Naive thymus-derived CD4-positive, alpha-beta T cell (primary cell): ENCODE data around the gene TNFSF13B. TPM values are rescaled to one million over a fixed set of nuclear protein-coding genes. Genes with fewer than 3 reads are reported as not detected.

Experiments used
- ATAC-seq: fragments of 150-1000 bp; cut with Tn5 transposase; 2 replicates; pipeline ENCODE4 v1.10.0; 2021; ENCODE audit warnings: mild to moderate bottlenecking, moderate library complexity
- CTCF ChIA-PET: fragments of 350-600 bp; sonication (Branson Sonifier 250); formaldehyde crosslinking; loops from one replicate; lab custom pipeline; 2021; ENCODE audit warnings: antibody characterized with exemption; lab: Charles Lee
- POLR2A ChIA-PET: fragments of 350-600 bp; sonication (Branson Sonifier 250); formaldehyde crosslinking; loops from one replicate; lab custom pipeline; 2021; ENCODE audit warnings: antibody characterized with exemption, inconsistent platforms; lab: Charles Lee
- DNase-seq, 9 donors: peaks; one replicate each; pipeline versions ENCODE4 v3.0.0 to v3.0.0-alpha.2; 2020 to 2022; ENCODE audit warnings: mixed read lengths in 1 of 9
- H3K27ac ChIP-seq: one replicate; pipeline ENCODE4 v1.7.0; 2013; ENCODE audit warnings: mild to moderate bottlenecking, low read depth, low read length, moderate library complexity
- H3K27me3 ChIP-seq, 2 donors: one replicate each; pipeline ENCODE4 v1.7.0; 2013; ENCODE audit warnings: low read length in 2 of 2, mild to moderate bottlenecking in 2 of 2, moderate library complexity in 2 of 2; ENCODE audit not compliant: control insufficient read depth in 2 of 2, insufficient read depth in 2 of 2
- H3K36me3 ChIP-seq, 3 experiments: 1 replicate in 2 of 3; 2 replicates in 1 of 3; pipeline ENCODE4 v1.7.0; 2013; ENCODE audit warnings: low read length in 3 of 3, mild to moderate bottlenecking in 3 of 3, moderate library complexity in 1 of 3; ENCODE audit not compliant: insufficient read depth in 3 of 3, control insufficient read depth in 2 of 3
- H3K4me1 ChIP-seq, 2 donors: one replicate each; pipeline ENCODE4 v1.7.0; 2013; ENCODE audit warnings: low read length in 2 of 2, mild to moderate bottlenecking in 2 of 2, moderate library complexity in 1 of 2; ENCODE audit not compliant: control insufficient read depth in 2 of 2, insufficient read depth in 2 of 2
- H3K4me3 ChIP-seq: 2 replicates; pipeline ENCODE4 v1.7.0; 2013; ENCODE audit warnings: mild to moderate bottlenecking, low read length
- H3K9me3 ChIP-seq, 3 experiments: 1 replicate in 2 of 3; 2 replicates in 1 of 3; pipeline ENCODE4 v1.7.0; 2013; ENCODE audit warnings: low read length in 3 of 3; ENCODE audit not compliant: control insufficient read depth in 2 of 3
- H3K27ac Mint-ChIP-seq, 9 donors: one replicate each; pipeline ENCODE4 v1.8.0; 2020 to 2022; ENCODE audit warnings: mixed read lengths in 9 of 9, mild to moderate bottlenecking in 8 of 9, moderate library complexity in 5 of 9, inconsistent platforms in 2 of 9
- H3K27me3 Mint-ChIP-seq, 5 donors: one replicate each; pipeline ENCODE4 v1.8.0; 2021 to 2022; ENCODE audit warnings: mixed read lengths in 5 of 5, mild to moderate bottlenecking in 1 of 5
- H3K36me3 Mint-ChIP-seq, 5 donors: one replicate each; pipeline ENCODE4 v1.8.0; 2020 to 2022; ENCODE audit warnings: mixed read lengths in 5 of 5, mild to moderate bottlenecking in 3 of 5, inconsistent platforms in 1 of 5
- H3K4me1 Mint-ChIP-seq, 7 donors: one replicate each; pipeline ENCODE4 v1.8.0; 2020 to 2022; ENCODE audit warnings: mixed read lengths in 7 of 7, mild to moderate bottlenecking in 3 of 7, inconsistent platforms in 1 of 7
- H3K4me3 Mint-ChIP-seq, 10 donors: one replicate each; pipeline ENCODE4 v1.8.0; 2020 to 2022; ENCODE audit warnings: mild to moderate bottlenecking in 10 of 10, mixed read lengths in 10 of 10, moderate library complexity in 6 of 10, inconsistent platforms in 2 of 10
- H3K9me3 Mint-ChIP-seq, 11 donors: one replicate each; pipeline ENCODE4 v1.8.0; 2020 to 2022; ENCODE audit warnings: mixed read lengths in 11 of 11, mild to moderate bottlenecking in 4 of 11, inconsistent platforms in 1 of 11, moderate library complexity in 1 of 11
- intact Hi-C, 2 donors: fragments of 100-400 bp; cut with micrococcal nuclease; formaldehyde crosslinking; loops; one replicate each; pipeline ENCODE4 v1.15.1; 2023
- polyA plus RNA-seq, 2 donors: library from polyadenylated mRNA; unstranded; fragments of 300-500 nt; fragmentation: Illumina TruSeq; gene quantifications; one replicate each; pipeline ENCODE4 v1.2.3, GENCODE V29; 2021
- total RNA-seq, 6 experiments: library from RNA in 5 of 6; stranded (reverse) in 5 of 6; gene quantifications; 1 replicate in 5 of 6; 2 replicates in 1 of 6; pipeline ENCODE4 v1.2.3 and lab custom pipeline; 2021 to 2026

The TNFSF13B gene
- total and polyA plus RNA-seq, 7 experiments from 2014 or later: 3.0 to 26.8 (median 9.1) TPM

DNA sequence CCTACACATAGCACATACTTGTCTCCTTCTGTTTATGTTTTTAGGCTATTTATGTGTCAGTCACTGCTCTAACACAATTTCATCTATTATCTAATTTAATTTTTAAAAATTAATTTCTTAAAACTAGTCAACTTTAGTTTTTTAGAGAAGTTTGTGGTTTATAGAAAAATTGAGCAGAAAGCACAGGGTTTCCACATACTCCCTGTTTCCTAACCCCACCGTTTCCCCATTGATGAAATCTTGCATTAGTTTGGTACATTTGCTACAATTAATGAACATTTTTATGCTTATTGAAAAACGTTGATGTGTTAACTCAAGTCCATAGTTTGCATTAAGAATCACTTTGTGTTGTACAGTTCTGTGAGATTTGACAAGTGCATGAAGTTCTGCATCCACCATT lies 53.5 kb downstream of the TNFSF13B start:
- no peak overlapping the region for H3K27ac Mint-ChIP-seq
- H3K4me3 ChIP-seq: no peak overlapping the region
- H3K27ac ChIP-seq: no peak overlapping the region
- H3K4me1 ChIP-seq: peaks cover 0 to 12% of the 10 kb centered on the region in 2 donors
- H3K36me3 Mint-ChIP-seq: no peaks in the 10 kb centered on the region
- intact Hi-C loops: loop anchor here (5.0 to 10.0 kb wide), 4 partner anchors 184 to 1469 kb away; no protein-coding TSS in a partner anchor
- DNase-seq: no peak
- POLR2A ChIA-PET: interaction anchor here (1.2 kb wide), 1 partner anchor 185 kb away, joined by 5 read pairs; no protein-coding TSS in a partner anchor
- CTCF ChIA-PET: interaction anchor here (0.6 to 2.2 kb wide), 8 partner anchors 15 to 575 kb away, joined by 3 to 14 read pairs (median 5); no protein-coding TSS in a partner anchor
- no peak for ATAC-seq
- no peaks in the 10 kb centered on the region for H3K36me3 ChIP-seq
- H3K27me3 ChIP-seq: no peaks in the 10 kb centered on the region
- H3K27me3 Mint-ChIP-seq: peaks cover 6 to 47% (median 9%) of the 10 kb centered on the region in 5 donors
- no peak overlapping the region for H3K4me3 Mint-ChIP-seq
- peaks cover 0 to 1% (median 0%) of the 10 kb centered on the region in 11 donors for H3K9me3 Mint-ChIP-seq
- H3K9me3 ChIP-seq: no peaks in the 10 kb centered on the region
- peaks cover 0 to 33% (median 17%) of the 10 kb centered on the region in 7 donors for H3K4me1 Mint-ChIP-seq

GRCh38 chr13:108325863-108326262 lies 56.3 kb downstream of the TNFSF13B start:
- Mint-ChIP-seq H3K4me3 (peak overlapping the region in 4 of 10 donors; percentile 47 to 70 (median 55)), H3K27me3 (peaks cover 9 to 45% (median 16%) of the 10 kb centered on the region in 5 donors)
- CTCF ChIA-PET: interaction anchor here (0.6 to 2.7 kb wide), 9 partner anchors 11 to 572 kb away, joined by 3 to 14 read pairs (median 5); no protein-coding TSS in a partner anchor

DNA sequence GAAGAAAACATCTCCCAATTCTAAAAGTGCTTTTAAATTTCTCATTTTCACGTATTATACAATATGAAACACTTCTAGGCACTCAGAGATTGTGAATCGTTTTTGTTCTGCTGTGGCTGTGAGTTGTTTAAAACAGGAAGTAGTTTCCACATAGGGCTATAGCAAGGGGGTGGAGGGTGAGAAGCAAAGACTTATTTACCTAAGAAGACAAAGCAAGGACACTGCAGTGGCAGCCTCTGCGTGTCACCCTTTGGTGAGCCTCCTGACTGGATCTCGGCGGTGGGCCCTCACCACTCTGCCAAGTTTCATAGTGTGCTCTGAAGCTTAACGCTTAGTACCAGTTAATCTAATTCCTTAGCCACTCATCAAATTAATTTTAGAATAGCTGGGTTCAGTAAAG lies 56.8 kb downstream of the TNFSF13B start:
- H3K4me1 ChIP-seq: peaks cover 0 to 12% of the 10 kb centered on the region in 2 donors
- intact Hi-C loops: loop anchor here in 1 of 2 donors (1.0 to 10.0 kb wide), 2 partner anchors 16 to 488 kb away; no protein-coding TSS in a partner anchor
- Mint-ChIP-seq H3K27ac (peak overlapping the region in 1 of 9 donors; percentile 39), H3K9me3 (peaks cover 0 to 1% (median 0%) of the 10 kb centered on the region in 11 donors), H3K4me1 (peaks cover 0 to 33% (median 19%) of the 10 kb centered on the region in 7 donors), H3K4me3 (peak overlapping the region in 4 of 10 donors; percentile 46 to 57 (median 50)), H3K27me3 (peaks cover 9 to 46% (median 16%) of the 10 kb centered on the region in 5 donors), H3K36me3 (no peaks in the 10 kb centered on the region)
- no peak overlapping the region for H3K27ac ChIP-seq
- no peaks in the 10 kb centered on the region for H3K36me3 ChIP-seq
- peak; percentile 65 for ATAC-seq
- DNase-seq: peak in 2 of 9 donors; percentile 8 to 34
- no peaks in the 10 kb centered on the region for H3K9me3 ChIP-seq
- H3K27me3 ChIP-seq: no peaks in the 10 kb centered on the region
- CTCF ChIA-PET: interaction anchor here (0.6 to 2.7 kb wide), 7 partner anchors 11 to 571 kb away, joined by 3 to 14 read pairs (median 5); no protein-coding TSS in a partner anchor
- no peak overlapping the region for H3K4me3 ChIP-seq
- POLR2A ChIA-PET: interaction anchor here (0.6 to 1.4 kb wide), 4 partner anchors 12 to 109 kb away, joined by 3 to 4 read pairs (median 3); no protein-coding TSS in a partner anchor

More at GRCh38 chr13:108325863-108326262, 56.3 kb downstream of the TNFSF13B start:
- Histone ChIP-seq H3K4me3 (no peak overlapping the region), H3K4me1 (peaks cover 0 to 12% of the 10 kb centered on the region in 2 donors), H3K36me3 (no peaks in the 10 kb centered on the region), H3K27me3 (no peaks in the 10 kb centered on the region), H3K9me3 (no peaks in the 10 kb centered on the region), H3K27ac (no peak overlapping the region)
- H3K27ac Mint-ChIP-seq: peak overlapping the region in 1 of 9 donors; percentile 39
- no peaks in the 10 kb centered on the region for H3K36me3 Mint-ChIP-seq
- POLR2A ChIA-PET: interaction anchor here (0.6 to 1.4 kb wide), 2 partner anchors 13 to 79 kb away, joined by 3 read pairs; no protein-coding TSS in a partner anchor
- H3K9me3 Mint-ChIP-seq: peaks cover 0 to 1% (median 0%) of the 10 kb centered on the region in 11 donors
- H3K4me1 Mint-ChIP-seq: peaks cover 0 to 33% (median 19%) of the 10 kb centered on the region in 7 donors
- ATAC-seq (no peak), DNase-seq (no peak)
- intact Hi-C loops: loop anchor here in 1 of 2 donors (1.0 to 10.0 kb wide), 2 partner anchors 16 to 489 kb away; no protein-coding TSS in a partner anchor

DNA sequence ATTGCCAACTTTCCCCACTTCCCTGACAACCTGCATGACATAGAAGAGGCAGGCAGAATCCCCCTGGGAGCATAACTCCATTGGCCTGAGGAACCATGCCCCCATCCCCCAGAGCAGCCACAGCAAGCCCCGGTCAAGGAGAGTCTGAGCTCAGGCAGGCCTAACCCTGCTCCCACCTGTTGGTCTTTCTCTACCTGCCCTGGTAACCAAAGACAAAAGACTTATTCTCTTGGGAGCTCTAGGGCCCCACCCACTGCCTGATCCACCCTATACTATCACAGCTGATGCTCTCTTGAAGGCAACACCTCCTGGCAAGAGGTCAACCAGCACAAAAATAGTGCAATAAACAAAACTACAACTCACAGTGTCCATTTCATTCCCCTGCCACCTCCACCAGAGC lies 59.3 kb downstream of the TNFSF13B start:
- Histone ChIP-seq H3K27me3 (no peaks in the 10 kb centered on the region), H3K36me3 (no peaks in the 10 kb centered on the region), H3K4me3 (no peak overlapping the region), H3K9me3 (no peaks in the 10 kb centered on the region), H3K4me1 (peaks cover 0 to 12% of the 10 kb centered on the region in 2 donors), H3K27ac (no peak overlapping the region)
- Mint-ChIP-seq H3K9me3 (peaks cover 0 to 3% (median 0%) of the 10 kb centered on the region in 11 donors), H3K4me1 (peaks cover 0 to 29% (median 10%) of the 10 kb centered on the region in 7 donors), H3K4me3 (no peak overlapping the region), H3K27ac (no peak overlapping the region), H3K36me3 (no peaks in the 10 kb centered on the region), H3K27me3 (peaks cover 5 to 42% (median 9%) of the 10 kb centered on the region in 5 donors)
- ChIA-PET POLR2A (interaction anchor here (0.6 kb wide), 1 partner anchor 113 kb away, joined by 3 read pairs; the partner anchor contains the start of gene LIG4), CTCF (interaction anchor here (1.3 to 2.8 kb wide), 3 partner anchors 10 to 566 kb away, joined by 3 to 6 read pairs (median 4); no protein-coding TSS in a partner anchor)
- no peak for ATAC-seq
- no peak for DNase-seq
- intact Hi-C loops: loop anchor here in 1 of 2 donors (10.0 kb wide), 1 partner anchor 486 kb away; no protein-coding TSS in a partner anchor

DNA sequence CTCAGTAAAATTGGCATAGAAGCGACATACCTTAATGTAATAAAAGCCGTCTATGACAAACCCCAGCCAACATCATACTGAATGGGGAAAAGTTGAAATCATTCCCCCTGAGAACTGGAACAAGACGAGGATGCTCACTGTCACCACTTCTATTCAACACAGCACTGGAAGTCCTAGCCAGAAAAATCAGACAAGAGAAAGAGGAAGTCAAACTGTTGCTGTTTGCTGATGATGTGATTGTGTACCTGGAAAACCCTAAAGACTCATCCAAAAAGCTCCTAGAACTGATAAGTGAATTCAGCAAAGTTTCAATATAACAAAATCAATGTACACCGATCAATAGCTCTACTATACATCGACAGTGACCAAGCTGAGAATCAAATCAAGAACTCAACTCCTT lies 63.3 kb downstream of the TNFSF13B start:
- Histone ChIP-seq H3K9me3 (no peaks in the 10 kb centered on the region), H3K36me3 (no peaks in the 10 kb centered on the region), H3K4me1 (no peaks in the 10 kb centered on the region), H3K4me3 (no peak overlapping the region), H3K27me3 (no peaks in the 10 kb centered on the region), H3K27ac (no peak overlapping the region)
- H3K36me3 Mint-ChIP-seq: no peaks in the 10 kb centered on the region
- peaks cover 0 to 6% (median 0%) of the 10 kb centered on the region in 11 donors for H3K9me3 Mint-ChIP-seq
- POLR2A ChIA-PET: interaction anchor here (1.1 kb wide), 1 partner anchor 10 kb away, joined by 3 read pairs; no protein-coding TSS in a partner anchor
- H3K4me3 Mint-ChIP-seq: no peak overlapping the region
- DNase-seq: no peak
- peaks cover 5 to 59% (median 9%) of the 10 kb centered on the region in 5 donors for H3K27me3 Mint-ChIP-seq
- H3K4me1 Mint-ChIP-seq: peaks cover 0 to 2% (median 0%) of the 10 kb centered on the region in 7 donors
- CTCF ChIA-PET: no interaction called here
- H3K27ac Mint-ChIP-seq: no peak overlapping the region
- ATAC-seq: no peak
- intact Hi-C loops: no loop called here
